ENCODE data around the gene BLVRB. TPM values are rescaled to one million over a fixed set of nuclear protein-coding genes. Genes with fewer than 3 reads are reported as not detected.
"Not testable (repeated sequence)": the region's sequence is repeated elsewhere in the genome, so short reads cannot be mapped to it uniquely, and the experiment has no call there.

BLVRB gene
- total RNA-seq, 1 experiment from 2014 or later: 327 TPM

GRCh38 chr19:40422748-40423566 is 42.6 kb downstream of the BLVRB start:
- no peak for DNase-seq (ENCODE audit: low spot score)

GRCh38 chr19:40421993-40422747 is 43.4 kb downstream of the BLVRB start:
- no peak for DNase-seq (ENCODE audit: low spot score)

GRCh38 chr19:40420766-40421765 is 44.5 kb downstream of the BLVRB start:
- DNase-seq (ENCODE audit: low spot score): peak; percentile 84

- DNase-seq (ENCODE audit: low spot score): no peak
Measured at GRCh38 chr19:40420451-40420765, 45.1 kb downstream of the BLVRB start.

- DNase-seq (ENCODE audit: low spot score): no peak
Measured at GRCh38 chr19:40419780-40420179, 45.8 kb downstream of the BLVRB start.

GRCh38 chr19:40419066-40419612 is 46.4 kb downstream of the BLVRB start:
- DNase-seq (ENCODE audit: low spot score): no peak

GRCh38 chr19:40418040-40418439 is 47.5 kb downstream of the BLVRB start:
- DNase-seq (ENCODE audit: low spot score): no peak

GRCh38 chr19:40417643-40417981 is 47.9 kb downstream of the BLVRB start:
- DNase-seq (ENCODE audit: low spot score): no peak

- DNase-seq (ENCODE audit: low spot score): peak; percentile 68
Measured at GRCh38 chr19:40416918-40417642, 48.5 kb downstream of the BLVRB start.

- no peak for DNase-seq (ENCODE audit: low spot score)
Measured at GRCh38 chr19:40415768-40416167, 49.8 kb downstream of the BLVRB start.

- no peak for DNase-seq (ENCODE audit: low spot score)
Measured at GRCh38 chr19:40414542-40415535, 50.7 kb downstream of the BLVRB start.

GRCh38 chr19:40413291-40413845 is 52.2 kb downstream of the BLVRB start, which contains the start of gene PRX:
Gene PRX, minus strand, starts transcription at chr19:40413378. Its CDS starts 5,446 bp downstream, at chr19:40407932.
- DNase-seq (ENCODE audit: low spot score): no peak

GRCh38 chr19:40412866-40413265 is 52.7 kb downstream of the BLVRB start:
- no peak for DNase-seq (ENCODE audit: low spot score)

GRCh38 chr19:40411958-40412499 is 53.5 kb downstream of the BLVRB start:
- DNase-seq (ENCODE audit: low spot score): no peak

GRCh38 chr19:40411125-40411842 is 54.3 kb downstream of the BLVRB start:
- DNase-seq (ENCODE audit: low spot score): peak; percentile 35

- DNase-seq (ENCODE audit: low spot score): no peak
Measured at GRCh38 chr19:40410030-40410389, 55.5 kb downstream of the BLVRB start.

GRCh38 chr19:40408598-40408925 is 57.0 kb downstream of the BLVRB start:
- not testable (repeated sequence) for DNase-seq (ENCODE audit: low spot score)

GRCh38 chr19:40407714-40408597 is 57.6 kb downstream of the BLVRB start:
- no peak for DNase-seq (ENCODE audit: low spot score)

Data from A172 (cell line).